B cell (primary cell): ENCODE data around the gene TCFL5.
"Not testable (repeated sequence)": the region's sequence is repeated elsewhere in the genome, so short reads cannot be mapped to it uniquely, and the experiment has no call there.

ENCODE experiments used
- CTCF ChIP-seq: fragments of 200-600 bp; IDR thresholded peaks from one replicate; pipeline ENCODE4 v1.8.0; 2022; ENCODE audit warnings: antibody characterized with exemption, mild to moderate bottlenecking
- EZH2 ChIP-seq: IDR thresholded peaks from 2 replicates; pipeline ENCODE4 v1.6.1; 2012; ENCODE audit warnings: borderline replicate concordance, low read depth, mild to moderate bottlenecking, moderate library complexity, low read length; ENCODE audit not compliant: insufficient read depth, poor library complexity, severe bottlenecking

DNA sequence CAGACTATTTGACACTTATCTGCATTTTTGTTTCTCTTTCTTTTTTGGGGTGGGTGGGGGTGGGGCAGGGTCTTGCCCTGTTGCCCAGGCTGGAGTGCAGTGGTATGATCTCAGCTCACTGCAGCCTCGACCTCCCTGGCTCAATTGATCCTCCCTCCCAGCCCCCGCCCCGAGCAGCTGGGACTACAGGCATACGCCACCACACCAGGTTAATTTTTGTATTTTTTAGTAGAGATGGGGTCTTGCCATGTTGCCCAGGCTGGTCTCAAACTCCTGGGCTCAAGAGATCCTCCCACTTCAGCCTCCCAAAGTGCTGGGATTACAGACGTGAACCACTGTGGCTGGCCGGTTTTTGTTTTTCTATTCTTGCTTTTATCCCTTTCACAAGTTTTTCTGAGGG, 8.3 kb downstream of the TCFL5 start:
- not testable (repeated sequence) for TF ChIP-seq CTCF, EZH2
